Activated CD8-positive, alpha-beta T cell treated with anti-CD3 and anti-CD28 coated beads for 36 hours (primary cell): ENCODE data around the gene ADAMTS17. TPM values are rescaled to one million over a fixed set of nuclear protein-coding genes. Genes with fewer than 3 reads are reported as not detected.
A peak's percentile ranks its signal among the peaks of the same experiment; 100 is the strongest.

ENCODE experiments used
- ATAC-seq: fragments of 200-7000 bp; cut with Tn5 transposase; one replicate; pipeline ENCODE4 v1.10.0; 2021; ENCODE audit warnings: mild to moderate bottlenecking, moderate library complexity
- CTCF ChIA-PET: fragments of 350-600 bp; sonication (Branson Sonifier 250); formaldehyde crosslinking; loops from one replicate; lab custom pipeline; 2021; ENCODE audit warnings: antibody characterized with exemption; lab: Charles Lee
- POLR2A ChIA-PET: fragments of 350-600 bp; sonication (Branson Sonifier 250); formaldehyde crosslinking; loops from one replicate; lab custom pipeline; 2021; ENCODE audit warnings: antibody characterized with exemption; lab: Charles Lee
- DNase-seq: peaks from one replicate; pipeline ENCODE4 v3.0.0-alpha.2; 2020
- H3K27ac Mint-ChIP-seq: one replicate; pipeline ENCODE4 v1.8.0; 2021; ENCODE audit warnings: mild to moderate bottlenecking, mixed read lengths
- H3K27me3 Mint-ChIP-seq: one replicate; pipeline ENCODE4 v1.8.0; 2021; ENCODE audit warnings: mixed read lengths
- H3K36me3 Mint-ChIP-seq: one replicate; pipeline ENCODE4 v1.8.0; 2021; ENCODE audit warnings: low read depth, mixed read lengths
- H3K4me1 Mint-ChIP-seq: one replicate; pipeline ENCODE4 v1.8.0; 2021; ENCODE audit warnings: low read depth, mixed read lengths
- H3K4me3 Mint-ChIP-seq: one replicate; pipeline ENCODE4 v1.8.0; 2021; ENCODE audit warnings: mild to moderate bottlenecking, moderate library complexity, mixed read lengths
- H3K9me3 Mint-ChIP-seq: one replicate; pipeline ENCODE4 v1.8.0; 2021; ENCODE audit warnings: mixed read lengths
- CTCF ChIP-seq: fragments of 200-600 bp; IDR thresholded peaks from one replicate; pipeline ENCODE4 v1.8.0; 2022; ENCODE audit warnings: antibody characterized with exemption, mild to moderate bottlenecking
- intact Hi-C: fragments of 100-400 bp; cut with micrococcal nuclease; formaldehyde crosslinking; loops from one replicate; pipeline ENCODE4 v1.10.0; 2022
- total RNA-seq, 2 experiments: library from RNA; stranded (reverse); gene quantifications; one replicate each; pipeline ENCODE4 v1.2.3, GENCODE V29; 2021

Gene ADAMTS17
- 1 to 10 TPM in 1 of 2 experiments, under 1 TPM in 1; 0.60 to 1.5 TPM for total RNA-seq

- Mint-ChIP-seq H3K27me3 (peaks cover 7% of the 10 kb centered on the region), H3K9me3 (no peaks in the 10 kb centered on the region), H3K27ac (no peak within 1 kb of the TSS), H3K36me3 (no peaks in the 10 kb centered on the region), H3K4me1 (peaks cover 15% of the 10 kb centered on the region), H3K4me3 (peak within 1 kb of the TSS; percentile 65)
- DNase-seq (peak; percentile 96), ATAC-seq (peak; percentile 96)
- intact Hi-C loops = loop anchor here (5.0 kb wide), 1 partner anchor 255 kb away; no protein-coding TSS in a partner anchor
- CTCF ChIA-PET = interaction anchor here (0.7 to 8.3 kb wide), 14 partner anchors 7 to 413 kb away, joined by 3 to 154 read pairs (median 4); no protein-coding TSS in a partner anchor
- TF ChIP-seq CTCF = peak; percentile 85
- POLR2A ChIA-PET = interaction anchor here (0.6 to 1.2 kb wide), 2 partner anchors 8 to 256 kb away, joined by 3 read pairs; no protein-coding TSS in a partner anchor
Observed at GRCh38 chr15:100341750-100342560, at the start of gene ADAMTS17. Gene ADAMTS17 (minus strand): TSS chr15:100341975. CDS start chr15:100341899, 76 bp downstream.

GRCh38 chr15:100385300-100386050 is 43.7 kb upstream of the ADAMTS17 start:
- peaks cover 6% of the 10 kb centered on the region for H3K27me3 Mint-ChIP-seq
- no peaks in the 10 kb centered on the region for H3K4me1 Mint-ChIP-seq
- peaks cover 11% of the 10 kb centered on the region for H3K9me3 Mint-ChIP-seq
- H3K4me3 Mint-ChIP-seq = no peak overlapping the region
- CTCF ChIA-PET = interaction anchor here (8.6 kb wide), 1 partner anchor 36 kb away, joined by 89 read pairs; no protein-coding TSS in a partner anchor
- peaks cover 3% of the 10 kb centered on the region for H3K36me3 Mint-ChIP-seq
- intact Hi-C loops = no loop called here
- no peak overlapping the region for H3K27ac Mint-ChIP-seq
- TF ChIP-seq CTCF = no peak
- ATAC-seq (no peak), DNase-seq (no peak)
- POLR2A ChIA-PET = no interaction called here

GRCh38 chr15:100384108-100384410 is 42.3 kb upstream of the ADAMTS17 start:
- POLR2A ChIA-PET = no interaction called here
- H3K9me3 Mint-ChIP-seq = peaks cover 12% of the 10 kb centered on the region
- TF ChIP-seq CTCF = no peak
- CTCF ChIA-PET = interaction anchor here (1.5 to 8.6 kb wide), 3 partner anchors 34 to 42 kb away, joined by 4 to 89 read pairs (median 12); partner anchors contain the start of gene ADAMTS17
- ATAC-seq (no peak), DNase-seq (no peak)
- H3K4me3 Mint-ChIP-seq = no peak overlapping the region
- no peak overlapping the region for H3K27ac Mint-ChIP-seq
- peaks cover 6% of the 10 kb centered on the region for H3K27me3 Mint-ChIP-seq
- peaks cover 3% of the 10 kb centered on the region for H3K36me3 Mint-ChIP-seq
- no peaks in the 10 kb centered on the region for H3K4me1 Mint-ChIP-seq
- intact Hi-C loops = no loop called here

- intact Hi-C loops = no loop called here
- H3K4me3 Mint-ChIP-seq = no peak overlapping the region
- no peaks in the 10 kb centered on the region for H3K4me1 Mint-ChIP-seq
- H3K9me3 Mint-ChIP-seq = peaks cover 12% of the 10 kb centered on the region
- ATAC-seq = no peak
- peaks cover 6% of the 10 kb centered on the region for H3K27me3 Mint-ChIP-seq
- DNase-seq = peak; percentile 36
- peak; percentile 35 for TF ChIP-seq CTCF
- no peak overlapping the region for H3K27ac Mint-ChIP-seq
- POLR2A ChIA-PET = no interaction called here
- peaks cover 3% of the 10 kb centered on the region for H3K36me3 Mint-ChIP-seq
- CTCF ChIA-PET = interaction anchor here (1.5 to 8.6 kb wide), 3 partner anchors 34 to 41 kb away, joined by 4 to 89 read pairs (median 12); partner anchors contain the start of gene ADAMTS17
Observed at GRCh38 chr15:100383302-100384107, 41.7 kb upstream of the ADAMTS17 start.
